ENCODE data around the gene OSBP. TPM values are rescaled to one million over a fixed set of nuclear protein-coding genes. Genes with fewer than 3 reads are reported as not detected.

OSBP gene
- total RNA-seq, 1 experiment from 2014 or later, result 36.3 TPM

GRCh38 chr11:59556115-59556916 is 59.3 kb downstream of the OSBP start:
- Histone ChIP-seq H2AFZ (ENCODE audit: low read length) (peak overlapping the region; percentile 79), H3K4me1 (ENCODE audit: insufficient read depth, low read length) (no peaks in the 10 kb centered on the region), H3K9ac (ENCODE audit: low read length) (peak overlapping the region; percentile 64), H3K36me3 (ENCODE audit: low read depth, low read length) (no peaks in the 10 kb centered on the region), H3K27me3 (ENCODE audit: low read length) (no peaks in the 10 kb centered on the region), H3K9me2 (replicated peaks; ENCODE audit: low read length) (no peaks in the 10 kb centered on the region), H3K79me2 (ENCODE audit: low read length) (no peaks in the 10 kb centered on the region), H3K9me3 (ENCODE audit: low read length) (no peaks in the 10 kb centered on the region), H3F3A (ENCODE audit: low read length, unreplicated experiment) (peaks cover 8% of the 10 kb centered on the region), H3K4me2 (ENCODE audit: low read length) (peak overlapping the region; percentile 77), H4K20me1 (ENCODE audit: low read length) (no peaks in the 10 kb centered on the region; the same call in 1 of the 2 replicates), H3K27ac (ENCODE audit: low read length) (peak overlapping the region; percentile 14), H3K4me3 (ENCODE audit: low read length) (peak overlapping the region; percentile 70)
- BruUV-seq (replicated peaks), result no TSS peak
- peak; percentile 32 for ATAC-seq
- peak; percentile 92 for DNase-seq
- TF ChIP-seq CTCF (conservative IDR thresholded peaks at IDR 0.05; ENCODE audit: low read depth, low read length) (no peak), EZH2phosphoT487 (IDR thresholded peaks at IDR 0.05; ENCODE audit: borderline replicate concordance, low read length) (no peak), EZH2 (IDR thresholded peaks at IDR 0.05; ENCODE audit: low read length, unreplicated experiment) (no peak)
- ChIA-PET CTCF (interaction anchor here (1.1 kb wide), 1 partner anchor 32 kb away, joined by 7 read pairs; no protein-coding TSS in a partner anchor), POLR2A (ENCODE audit: unreplicated experiment) (interaction anchor here (0.6 to 0.9 kb wide), 2 partner anchors 19 to 199 kb away, joined by 4 to 10 read pairs; no protein-coding TSS in a partner anchor)
- intact Hi-C loops (cut with micrococcal nuclease), result loop anchor here (10.0 kb wide), 2 partner anchors 198 to 412 kb away; partner anchors contain the start of genes FAM111A and STX3

GRCh38 chr11:59555601-59556114 is 59.9 kb downstream of the OSBP start:
- H3K9ac ChIP-seq (ENCODE audit: low read length), result peak overlapping the region; percentile 64
- peak overlapping the region; percentile 14 for H3K27ac ChIP-seq (ENCODE audit: low read length)
- peak overlapping the region; percentile 77 for H3K4me2 ChIP-seq (ENCODE audit: low read length)
- peak overlapping the region; percentile 70 for H3K4me3 ChIP-seq (ENCODE audit: low read length)
- no peaks in the 10 kb centered on the region for H3K27me3 ChIP-seq (ENCODE audit: low read length)
- no peaks in the 10 kb centered on the region for H3K36me3 ChIP-seq (ENCODE audit: low read depth, low read length)
- ATAC-seq (no peak), DNase-seq (no peak)
- H3F3A ChIP-seq (ENCODE audit: low read length, unreplicated experiment), result peaks cover 8% of the 10 kb centered on the region
- no peaks in the 10 kb centered on the region; the same call in 1 of the 2 replicates for H4K20me1 ChIP-seq (ENCODE audit: low read length)
- H3K4me1 ChIP-seq (ENCODE audit: insufficient read depth, low read length), result no peaks in the 10 kb centered on the region
- TF ChIP-seq EZH2phosphoT487 (IDR thresholded peaks at IDR 0.05; ENCODE audit: borderline replicate concordance, low read length) (no peak), EZH2 (IDR thresholded peaks at IDR 0.05; ENCODE audit: low read length, unreplicated experiment) (no peak), CTCF (conservative IDR thresholded peaks at IDR 0.05; ENCODE audit: low read depth, low read length) (no peak)
- H3K79me2 ChIP-seq (ENCODE audit: low read length), result no peaks in the 10 kb centered on the region
- no peaks in the 10 kb centered on the region for H3K9me2 ChIP-seq (replicated peaks; ENCODE audit: low read length)
- H3K9me3 ChIP-seq (ENCODE audit: low read length), result no peaks in the 10 kb centered on the region
- no TSS peak for BruUV-seq (replicated peaks)
- peak overlapping the region; percentile 79 for H2AFZ ChIP-seq (ENCODE audit: low read length)
- intact Hi-C loops (cut with micrococcal nuclease), result loop anchor here (10.0 kb wide), 2 partner anchors 199 to 411 kb away; partner anchors contain the start of genes FAM111A and STX3
- ChIA-PET CTCF (no interaction called here), POLR2A (ENCODE audit: unreplicated experiment) (no interaction called here)
